ENCODE measurements around the gene ISLR.

GRCh38 chr15:74132681-74133651 lies 40.5 kb upstream of the ISLR start:
- TF ChIP-seq CTCF (IDR thresholded peaks at IDR 0.05) (no peak), POLR2A (IDR thresholded peaks at IDR 0.05; ENCODE audit: low read depth) (no peak)

Measured in esophagus muscularis mucosa (tissue), 3 donors.